Upper lobe of left lung (tissue), 4 donors: ENCODE results near the gene SSR4.

ENCODE experiments used
- CTCF ChIP-seq, 6 experiments: fragments of 450-650 bp in 4 of 6; fragments of 200-600 bp in 2 of 6; sonication (generic) in 2 of 6; IDR thresholded peaks; one replicate each; pipeline ENCODE4 v1.5.1; 2016 to 2019; ENCODE audit warnings: antibody characterized with exemption in 6 of 6
- EP300 ChIP-seq, 4 donors: sonication (generic); formaldehyde crosslinking; IDR thresholded peaks; one replicate each; pipeline ENCODE4 v1.5.1; 2017; ENCODE audit warnings: antibody characterized with exemption in 4 of 4, control low read depth in 2 of 4
- POLR2A ChIP-seq, 4 donors: fragments of 450-650 bp; IDR thresholded peaks; one replicate each; pipeline ENCODE4 v1.5.1; 2016 to 2017; ENCODE audit warnings: antibody characterized with exemption in 4 of 4, mild to moderate bottlenecking in 2 of 4
- POLR2AphosphoS5 ChIP-seq, 2 donors: sonication (generic); formaldehyde crosslinking; IDR thresholded peaks; one replicate each; pipeline ENCODE4 v1.5.1; 2017; ENCODE audit warnings: antibody characterized with exemption in 2 of 2

- TF ChIP-seq POLR2A (IDR thresholded peaks at IDR 0.05) (no peak), CTCF (IDR thresholded peaks at IDR 0.05) (no peak), EP300 (IDR thresholded peaks at IDR 0.05) (no peak), POLR2AphosphoS5 (IDR thresholded peaks at IDR 0.05) (no peak)
These were observed 20.5 kb upstream of the SSR4 start for GRCh38 chrX:153773741-153774575.
